NCI-H1048 (cell line): Measurements from ENCODE around the gene FAM13A.

Experiments used
- DNase-seq: peaks from one replicate; lab custom pipeline; 2025; lab: John Stamatoyannopoulos, UW

Gene FAM13A

DNA sequence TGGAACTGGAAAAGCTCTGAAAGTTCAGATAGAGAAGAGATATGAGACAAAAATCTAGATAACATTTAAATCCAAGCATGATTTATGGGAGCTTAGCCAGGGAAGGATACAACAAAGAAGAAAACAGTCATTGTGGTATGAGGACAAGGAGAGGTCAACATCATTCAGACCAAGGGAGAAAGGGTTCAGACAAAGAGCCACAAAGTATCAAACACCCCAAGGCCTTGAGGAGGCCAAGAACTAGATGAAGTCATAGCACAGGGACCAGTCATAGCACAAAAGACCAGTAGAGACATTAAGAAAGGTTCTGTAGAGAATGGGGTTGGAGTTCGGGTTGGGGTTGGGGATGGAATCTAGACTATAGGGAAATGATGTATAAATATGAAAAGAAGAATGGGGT is 282.0 kb downstream of the FAM13A start:
- DNase-seq: no peak

DNA sequence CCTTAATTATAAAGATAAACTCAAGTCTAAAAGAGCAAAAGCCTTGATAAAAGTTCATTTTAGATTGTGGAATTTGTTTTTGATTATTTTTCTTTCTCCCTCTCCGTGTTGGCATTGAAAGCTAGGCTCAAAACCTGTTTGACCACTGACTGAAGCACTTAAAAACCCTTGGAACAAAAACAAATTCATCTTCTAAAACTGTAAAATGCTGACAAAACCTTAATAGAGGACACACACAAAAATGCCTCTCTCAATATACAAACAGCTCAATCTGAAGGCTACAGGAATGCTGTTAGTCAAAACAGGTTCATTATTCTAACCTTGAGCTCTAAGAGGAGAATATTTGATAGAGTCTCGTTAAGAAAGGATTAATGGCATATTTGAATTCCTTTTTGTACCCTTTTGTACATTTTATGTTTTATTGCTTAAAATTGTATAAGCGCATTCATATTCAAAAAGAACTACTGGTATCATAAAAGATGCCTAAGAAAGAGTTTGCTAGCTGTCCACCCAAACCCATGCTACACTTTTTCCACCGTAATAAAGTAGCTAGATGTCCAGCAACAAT is 285.0 kb downstream of the FAM13A start:
- no peak for DNase-seq

DNA sequence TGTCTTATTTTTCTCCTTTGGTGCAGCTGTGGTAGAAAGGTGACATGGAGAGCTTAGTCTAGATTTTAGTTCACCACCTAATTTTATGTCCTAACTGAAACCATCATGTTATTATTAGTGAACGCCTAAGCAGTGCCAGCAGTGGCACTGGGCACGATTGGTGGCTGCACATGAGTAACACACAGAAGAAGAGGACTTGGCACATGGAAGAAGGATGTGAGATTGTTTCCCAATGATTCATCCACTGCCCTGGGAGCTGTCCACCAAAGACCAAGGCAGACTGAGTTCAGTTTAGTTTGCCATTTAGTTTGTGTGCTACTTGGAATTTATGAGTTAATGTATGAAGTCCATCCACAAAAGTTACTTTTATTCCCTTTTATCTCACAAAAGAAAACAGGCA is 291.3 kb downstream of the FAM13A start:
- DNase-seq: no peak

GRCh38 chr4:88763075-88763474 is 293.9 kb downstream of the FAM13A start:
- DNase-seq: no peak

- no peak for DNase-seq
These were observed 295.0 kb downstream of the FAM13A start for GRCh38 chr4:88761861-88762523.

DNA sequence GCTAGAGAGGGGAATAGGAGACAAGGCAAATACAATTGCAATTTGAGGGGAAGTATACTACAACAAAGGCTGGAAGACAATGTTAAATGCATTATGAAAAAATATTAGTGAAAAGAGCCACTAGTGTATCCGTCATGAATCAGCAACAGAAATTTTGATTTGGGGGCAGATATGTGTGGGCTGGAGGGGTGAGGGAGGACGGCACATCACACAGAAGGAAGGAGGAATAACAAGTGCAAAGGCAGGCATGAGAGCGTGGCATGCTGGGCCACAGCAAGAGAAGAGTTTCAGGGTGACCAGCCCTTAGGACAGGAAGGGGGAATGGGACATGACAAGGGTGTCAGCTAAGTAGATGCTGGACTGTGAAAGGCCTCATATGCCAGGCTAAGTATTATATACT is 295.6 kb downstream of the FAM13A start:
- DNase-seq: no peak

DNA sequence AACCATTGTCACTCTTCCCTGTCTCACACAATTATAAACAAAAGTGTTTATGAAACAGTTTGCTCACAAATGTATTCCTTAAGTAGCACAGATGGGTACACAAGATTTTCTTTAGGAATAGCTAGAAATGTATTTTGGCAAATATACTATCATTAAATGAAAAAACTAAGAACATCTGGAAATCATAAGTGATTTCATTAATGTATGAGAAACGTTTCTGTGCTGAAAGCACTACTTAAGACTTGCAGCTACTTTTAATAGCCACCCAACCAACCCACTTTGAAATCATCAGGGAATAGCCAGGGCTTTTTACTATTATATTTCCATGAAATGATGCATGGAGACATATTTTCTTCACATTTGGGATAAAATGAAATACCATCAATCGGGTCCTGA is 297.1 kb downstream of the FAM13A start:
- no peak for DNase-seq

DNA sequence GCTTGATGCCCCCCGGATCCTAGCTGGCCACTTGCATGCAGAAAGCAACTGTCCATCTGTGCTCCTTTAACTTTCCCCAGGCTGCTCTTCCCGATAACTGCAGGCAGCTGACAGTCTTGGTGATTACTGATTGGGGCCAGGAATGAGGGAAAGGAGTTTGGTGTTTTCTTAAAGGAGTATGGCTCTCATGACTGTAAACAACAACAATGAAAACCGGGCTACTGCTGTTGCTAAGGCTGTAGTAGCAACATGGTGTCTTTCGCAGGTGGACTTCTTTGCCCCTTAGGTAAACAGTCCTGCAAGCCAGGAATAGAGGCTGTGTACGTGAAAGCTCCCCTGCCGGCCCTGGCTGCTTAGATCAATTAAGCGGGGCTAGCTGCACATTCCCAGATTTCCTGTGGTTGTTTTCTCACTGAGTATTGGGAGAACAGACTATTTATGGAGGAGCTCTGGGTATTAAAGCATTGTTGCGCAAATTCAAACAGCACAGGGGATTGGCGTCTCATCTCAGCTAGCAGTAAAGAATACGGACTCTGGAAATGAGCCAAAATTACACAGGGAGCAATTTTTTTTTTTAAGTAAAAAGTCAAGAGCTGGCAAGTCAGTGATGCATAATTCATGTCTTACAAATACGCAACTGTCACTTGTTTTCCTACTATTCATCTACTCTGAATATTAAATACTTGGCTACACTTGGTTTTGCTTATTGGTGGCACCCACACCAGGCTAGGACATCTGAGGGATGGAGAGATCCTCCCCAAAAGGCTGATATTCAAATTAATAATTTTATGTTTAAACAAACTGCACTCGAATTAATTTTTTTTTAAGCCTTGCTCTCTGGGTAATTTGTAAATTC is 297.7 kb downstream of the FAM13A start:
- DNase-seq: no peak

DNA sequence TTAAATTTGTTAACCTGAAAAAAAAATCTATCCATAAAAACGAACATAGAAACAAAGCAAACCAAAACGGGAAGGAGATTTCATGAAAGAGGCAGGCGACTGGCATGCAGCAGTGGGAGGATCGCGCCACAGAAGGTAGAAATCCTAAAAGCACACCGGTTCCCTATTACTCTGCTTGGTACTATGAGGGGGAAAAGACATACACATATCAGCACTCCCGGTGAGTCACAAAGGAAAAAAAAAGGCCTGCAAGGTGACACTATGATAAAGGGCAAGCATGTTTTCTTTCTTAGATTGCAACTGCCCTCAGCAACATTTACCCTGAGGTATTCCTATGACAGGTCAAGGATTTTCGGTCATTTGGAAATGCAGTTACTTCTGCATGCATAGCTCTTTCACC is 298.7 kb downstream of the FAM13A start:
- no peak for DNase-seq

- DNase-seq: no peak
These were observed 299.2 kb downstream of the FAM13A start for GRCh38 chr4:88757776-88758175.

DNA sequence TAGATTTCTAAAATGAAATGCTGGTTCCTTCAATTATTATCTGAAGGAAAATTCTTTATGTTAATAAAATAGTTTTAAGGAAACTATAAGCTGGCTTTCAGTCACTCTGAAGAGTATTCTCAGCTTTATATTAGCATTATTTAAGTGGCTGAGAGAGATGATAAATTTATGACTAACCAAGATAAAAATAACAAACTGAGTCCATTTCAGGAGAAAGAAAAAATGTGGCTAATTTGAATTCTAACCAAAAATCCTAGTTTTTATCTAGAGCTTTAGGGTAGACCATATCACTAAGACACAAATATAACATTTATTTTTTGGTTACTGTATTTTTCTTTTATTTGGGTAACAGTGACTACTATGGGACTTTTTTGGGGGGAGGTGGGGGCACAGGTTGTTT is 299.9 kb downstream of the FAM13A start:
- DNase-seq: no peak

GRCh38 chr4:88756149-88756548 is 300.8 kb downstream of the FAM13A start:
- no peak for DNase-seq

DNA sequence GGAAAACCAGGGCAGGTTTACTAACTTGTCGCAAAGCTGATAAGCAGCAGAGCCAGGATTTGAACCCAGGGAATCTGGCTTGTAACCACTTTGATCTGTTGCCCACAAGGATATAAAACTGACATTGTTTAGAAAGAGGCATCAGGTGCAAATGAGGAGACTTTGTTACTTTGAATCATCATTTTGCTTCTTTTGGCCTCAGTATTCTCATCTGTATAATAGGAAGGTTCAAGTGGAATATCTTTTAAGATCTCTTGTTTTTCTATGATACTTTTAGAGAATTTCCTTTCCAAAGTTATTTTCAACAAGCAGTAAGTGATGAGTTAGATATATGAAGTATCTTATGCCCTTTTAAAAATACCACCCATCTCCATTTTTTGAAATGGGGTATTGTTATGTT is 301.5 kb downstream of the FAM13A start:
- no peak for DNase-seq

- no peak for DNase-seq
These were observed 302.2 kb downstream of the FAM13A start for GRCh38 chr4:88754796-88755195.

DNA sequence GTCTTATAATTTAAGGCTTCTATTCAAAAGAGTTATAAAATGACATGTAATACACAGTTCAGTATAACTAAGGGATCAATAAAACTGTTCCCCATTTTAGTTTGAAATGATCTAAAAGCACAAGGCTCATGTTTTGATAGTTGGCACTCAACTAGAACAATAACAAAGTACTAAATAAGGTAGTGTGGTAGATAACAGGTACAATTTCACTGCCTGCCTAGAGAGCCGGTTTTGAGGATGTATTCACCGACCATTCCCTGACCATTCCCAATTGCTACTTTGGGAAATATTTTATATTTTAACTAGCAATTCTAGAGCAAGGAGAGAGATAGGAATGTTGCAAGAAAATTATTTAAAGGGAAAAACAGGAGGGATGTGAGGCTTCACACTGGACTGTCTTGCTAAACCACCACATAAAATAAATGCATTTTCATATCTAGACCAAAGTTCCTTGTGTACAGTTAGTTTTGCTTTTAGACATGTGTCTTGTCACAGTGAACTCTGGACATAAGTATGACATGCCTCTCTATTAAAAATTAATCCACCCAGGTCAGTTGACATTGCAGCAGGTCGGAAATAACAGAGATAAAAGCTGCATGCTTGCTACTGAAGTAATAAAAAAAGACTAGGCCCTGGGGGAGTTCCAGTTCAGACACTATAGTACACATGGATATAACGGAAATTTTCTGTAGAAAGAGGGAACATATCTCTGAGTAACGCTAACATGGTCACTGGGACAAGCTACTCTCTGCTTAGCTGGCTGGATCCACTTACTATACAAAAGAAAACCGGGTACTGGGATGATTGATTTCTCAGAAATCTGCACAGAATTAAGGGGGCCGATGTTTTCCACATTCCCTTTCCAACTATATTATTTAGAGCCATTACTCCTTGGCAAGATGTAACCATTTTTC is 303.1 kb downstream of the FAM13A start:
- no peak for DNase-seq

DNA sequence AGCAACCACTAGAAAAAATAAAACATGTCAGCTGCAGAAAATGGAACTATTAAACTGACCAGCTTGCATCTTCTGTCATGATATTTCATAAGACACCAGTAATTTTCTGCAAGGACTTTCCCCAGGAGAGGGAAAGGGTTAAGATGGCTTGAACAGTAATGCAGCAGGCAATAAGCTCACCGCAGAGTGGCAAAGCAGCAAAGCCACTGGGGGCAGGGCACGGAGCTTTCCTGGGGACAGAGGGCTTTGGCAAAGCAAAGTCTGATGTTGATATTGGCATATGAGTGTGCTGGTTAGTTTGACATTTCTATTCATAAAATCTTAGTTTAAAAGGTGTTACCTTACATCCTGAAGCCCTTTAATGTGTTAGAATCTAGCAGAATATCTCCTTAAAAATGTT is 304.2 kb downstream of the FAM13A start:
- DNase-seq: no peak

GRCh38 chr4:88752076-88752463 is 304.9 kb downstream of the FAM13A start:
- DNase-seq: no peak

DNA sequence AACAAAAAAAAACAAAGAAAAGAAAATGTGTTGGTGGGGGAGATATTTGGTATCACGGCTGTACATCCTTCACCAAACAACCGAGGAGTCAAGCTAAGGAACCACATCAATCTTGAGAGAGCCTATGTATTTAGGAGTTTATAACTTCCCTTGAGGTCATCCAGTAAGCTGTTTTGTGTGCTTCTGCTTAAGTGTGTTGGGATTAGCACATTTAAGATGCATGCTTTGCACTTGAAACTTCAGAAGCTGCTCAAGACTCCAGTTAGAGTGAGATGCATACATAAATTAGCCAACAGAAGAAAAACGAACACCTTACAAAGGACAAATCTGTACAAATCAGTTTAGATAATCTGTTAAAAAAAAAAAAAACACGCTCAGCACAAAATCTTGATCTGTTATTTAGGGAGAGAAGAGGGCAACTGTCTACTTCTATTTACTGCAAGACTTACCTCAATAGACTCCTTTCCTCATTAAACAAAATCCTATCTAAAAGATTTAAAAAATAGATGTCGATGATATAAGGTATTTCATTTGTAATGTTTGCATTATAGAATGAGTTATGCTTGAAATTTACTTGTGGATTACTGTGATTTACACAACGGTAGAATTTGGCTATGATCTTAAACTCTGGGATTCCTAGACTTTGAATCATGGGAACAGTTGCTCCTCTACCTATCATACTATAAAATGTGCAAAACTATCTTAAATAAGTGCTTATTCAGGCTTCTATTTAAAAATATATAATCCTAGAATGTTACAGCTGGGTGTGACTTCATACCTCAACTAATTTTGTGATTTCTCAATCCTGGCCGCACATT is 305.5 kb downstream of the FAM13A start:
- DNase-seq: no peak

DNA sequence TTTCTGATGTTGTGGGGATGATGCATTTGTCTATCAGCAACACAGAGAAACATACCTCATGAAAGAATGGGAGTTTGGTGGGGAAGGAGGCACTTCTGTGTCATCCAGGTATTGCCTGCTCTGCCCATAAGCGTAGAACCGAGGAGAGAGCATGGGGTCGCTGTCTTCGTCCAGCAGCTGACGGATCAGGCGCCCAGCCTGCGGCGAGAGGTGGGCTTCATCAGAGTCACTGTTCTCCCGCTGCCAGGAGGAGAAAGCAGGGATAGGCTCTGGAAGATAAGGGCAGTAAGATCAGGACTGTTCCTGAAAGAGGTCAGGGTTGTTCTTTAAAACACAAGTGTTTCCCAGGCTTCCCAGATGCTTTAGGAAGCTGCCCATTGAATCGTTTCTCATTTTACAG is 306.6 kb downstream of the FAM13A start:
- no peak for DNase-seq

- no peak for DNase-seq
These were observed 309.6 kb downstream of the FAM13A start for GRCh38 chr4:88747351-88747750.

DNA sequence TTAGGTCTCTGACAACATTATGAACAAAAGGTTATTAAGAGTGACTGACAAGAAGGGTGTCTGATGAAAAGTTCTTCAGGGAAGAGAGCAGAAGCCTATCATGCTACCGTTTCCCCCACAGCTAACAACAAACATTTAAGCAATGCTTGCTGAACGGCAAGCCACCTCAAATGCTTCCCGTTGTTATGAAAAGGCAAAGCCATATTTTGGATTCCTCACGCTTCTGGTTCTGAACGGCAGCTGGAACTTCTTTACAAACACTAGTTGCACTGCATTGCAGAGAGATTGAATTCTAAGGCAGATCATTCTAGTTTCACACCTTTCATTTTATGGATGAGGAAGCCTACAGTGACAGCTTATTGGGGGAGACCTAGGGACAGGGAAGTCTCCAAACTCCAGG is 310.8 kb downstream of the FAM13A start:
- DNase-seq: no peak
